H1 (cell line): ENCODE measurements around the gene MYCBP2. TPM values are rescaled to one million over a fixed set of nuclear protein-coding genes. Genes with fewer than 3 reads are reported as not detected.

Source experiments
- JUN ChIP-seq: IDR thresholded peaks from 2 replicates; pipeline ENCODE4 v1.6.1; 2011; ENCODE audit warnings: low read depth, mild to moderate bottlenecking, improper control_type of control experiment, low read length
- polyA plus RNA-seq, 7 experiments: library from polyadenylated mRNA; depleted of rRNA in 3 of 7; stranded (reverse) in 5 of 7; unstranded in 2 of 7; fragments of >200 nt in 5 of 7; fragments of 200-250 nt in 2 of 7; gene quantifications; 1 replicate in 5 of 7; 2 replicates in 1 of 7; 4 replicates in 1 of 7; pipeline versions ENCODE4 v1.2.1 to v1.2.3, GENCODE V29; 2011 to 2013; ENCODE audit warnings: missing spikeins in 2 of 7, mixed read lengths in 2 of 7
- total RNA-seq: library from RNA; stranded (reverse); fragmentation: NEBNext Ultra II Directional; extraction: Animal tissue kit (Norgen Biotek cat#: 25700); gene quantifications from 2 replicates; pipeline ENCODE4 v1.2.1, GENCODE V29; 2021
- TF ChIP-seq, protein P1 (sequence below): fragments of 300-600 bp; sonication (generic); IDR thresholded peaks from 2 replicates; pipeline ENCODE4 v1.7.1; 2012; ENCODE audit warnings: low read length, moderate library complexity, mild to moderate bottlenecking, inconsistent platforms; ENCODE audit not compliant: insufficient replicate concordance

The MYCBP2 gene
- total and polyA plus RNA-seq, 2 of the 8 experiments (the other 6 are each of a cell fraction or from before 2014, with no cell fraction given), result 19.0 to 52.1 TPM

DNA sequence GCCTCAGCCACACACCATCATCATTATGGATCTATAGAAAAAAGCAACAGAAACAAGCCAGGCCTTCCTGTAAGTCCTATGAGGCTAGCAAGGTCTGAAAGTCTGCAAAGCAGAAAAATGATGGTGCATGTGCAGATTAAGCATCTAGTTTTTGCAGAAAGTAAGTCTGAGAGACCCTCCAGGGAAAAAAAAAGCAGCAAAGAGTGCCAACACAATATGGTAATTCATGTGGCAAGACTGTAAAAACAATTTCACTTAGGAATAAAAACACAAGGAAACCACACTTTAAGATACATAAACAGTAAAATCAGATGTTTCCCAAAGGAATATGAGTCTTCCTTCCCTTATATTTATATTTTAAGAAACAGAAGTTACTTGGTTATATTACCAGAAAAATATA lies 187.6 kb downstream of the MYCBP2 start (continued):
- TF ChIP-seq, protein P1, sequence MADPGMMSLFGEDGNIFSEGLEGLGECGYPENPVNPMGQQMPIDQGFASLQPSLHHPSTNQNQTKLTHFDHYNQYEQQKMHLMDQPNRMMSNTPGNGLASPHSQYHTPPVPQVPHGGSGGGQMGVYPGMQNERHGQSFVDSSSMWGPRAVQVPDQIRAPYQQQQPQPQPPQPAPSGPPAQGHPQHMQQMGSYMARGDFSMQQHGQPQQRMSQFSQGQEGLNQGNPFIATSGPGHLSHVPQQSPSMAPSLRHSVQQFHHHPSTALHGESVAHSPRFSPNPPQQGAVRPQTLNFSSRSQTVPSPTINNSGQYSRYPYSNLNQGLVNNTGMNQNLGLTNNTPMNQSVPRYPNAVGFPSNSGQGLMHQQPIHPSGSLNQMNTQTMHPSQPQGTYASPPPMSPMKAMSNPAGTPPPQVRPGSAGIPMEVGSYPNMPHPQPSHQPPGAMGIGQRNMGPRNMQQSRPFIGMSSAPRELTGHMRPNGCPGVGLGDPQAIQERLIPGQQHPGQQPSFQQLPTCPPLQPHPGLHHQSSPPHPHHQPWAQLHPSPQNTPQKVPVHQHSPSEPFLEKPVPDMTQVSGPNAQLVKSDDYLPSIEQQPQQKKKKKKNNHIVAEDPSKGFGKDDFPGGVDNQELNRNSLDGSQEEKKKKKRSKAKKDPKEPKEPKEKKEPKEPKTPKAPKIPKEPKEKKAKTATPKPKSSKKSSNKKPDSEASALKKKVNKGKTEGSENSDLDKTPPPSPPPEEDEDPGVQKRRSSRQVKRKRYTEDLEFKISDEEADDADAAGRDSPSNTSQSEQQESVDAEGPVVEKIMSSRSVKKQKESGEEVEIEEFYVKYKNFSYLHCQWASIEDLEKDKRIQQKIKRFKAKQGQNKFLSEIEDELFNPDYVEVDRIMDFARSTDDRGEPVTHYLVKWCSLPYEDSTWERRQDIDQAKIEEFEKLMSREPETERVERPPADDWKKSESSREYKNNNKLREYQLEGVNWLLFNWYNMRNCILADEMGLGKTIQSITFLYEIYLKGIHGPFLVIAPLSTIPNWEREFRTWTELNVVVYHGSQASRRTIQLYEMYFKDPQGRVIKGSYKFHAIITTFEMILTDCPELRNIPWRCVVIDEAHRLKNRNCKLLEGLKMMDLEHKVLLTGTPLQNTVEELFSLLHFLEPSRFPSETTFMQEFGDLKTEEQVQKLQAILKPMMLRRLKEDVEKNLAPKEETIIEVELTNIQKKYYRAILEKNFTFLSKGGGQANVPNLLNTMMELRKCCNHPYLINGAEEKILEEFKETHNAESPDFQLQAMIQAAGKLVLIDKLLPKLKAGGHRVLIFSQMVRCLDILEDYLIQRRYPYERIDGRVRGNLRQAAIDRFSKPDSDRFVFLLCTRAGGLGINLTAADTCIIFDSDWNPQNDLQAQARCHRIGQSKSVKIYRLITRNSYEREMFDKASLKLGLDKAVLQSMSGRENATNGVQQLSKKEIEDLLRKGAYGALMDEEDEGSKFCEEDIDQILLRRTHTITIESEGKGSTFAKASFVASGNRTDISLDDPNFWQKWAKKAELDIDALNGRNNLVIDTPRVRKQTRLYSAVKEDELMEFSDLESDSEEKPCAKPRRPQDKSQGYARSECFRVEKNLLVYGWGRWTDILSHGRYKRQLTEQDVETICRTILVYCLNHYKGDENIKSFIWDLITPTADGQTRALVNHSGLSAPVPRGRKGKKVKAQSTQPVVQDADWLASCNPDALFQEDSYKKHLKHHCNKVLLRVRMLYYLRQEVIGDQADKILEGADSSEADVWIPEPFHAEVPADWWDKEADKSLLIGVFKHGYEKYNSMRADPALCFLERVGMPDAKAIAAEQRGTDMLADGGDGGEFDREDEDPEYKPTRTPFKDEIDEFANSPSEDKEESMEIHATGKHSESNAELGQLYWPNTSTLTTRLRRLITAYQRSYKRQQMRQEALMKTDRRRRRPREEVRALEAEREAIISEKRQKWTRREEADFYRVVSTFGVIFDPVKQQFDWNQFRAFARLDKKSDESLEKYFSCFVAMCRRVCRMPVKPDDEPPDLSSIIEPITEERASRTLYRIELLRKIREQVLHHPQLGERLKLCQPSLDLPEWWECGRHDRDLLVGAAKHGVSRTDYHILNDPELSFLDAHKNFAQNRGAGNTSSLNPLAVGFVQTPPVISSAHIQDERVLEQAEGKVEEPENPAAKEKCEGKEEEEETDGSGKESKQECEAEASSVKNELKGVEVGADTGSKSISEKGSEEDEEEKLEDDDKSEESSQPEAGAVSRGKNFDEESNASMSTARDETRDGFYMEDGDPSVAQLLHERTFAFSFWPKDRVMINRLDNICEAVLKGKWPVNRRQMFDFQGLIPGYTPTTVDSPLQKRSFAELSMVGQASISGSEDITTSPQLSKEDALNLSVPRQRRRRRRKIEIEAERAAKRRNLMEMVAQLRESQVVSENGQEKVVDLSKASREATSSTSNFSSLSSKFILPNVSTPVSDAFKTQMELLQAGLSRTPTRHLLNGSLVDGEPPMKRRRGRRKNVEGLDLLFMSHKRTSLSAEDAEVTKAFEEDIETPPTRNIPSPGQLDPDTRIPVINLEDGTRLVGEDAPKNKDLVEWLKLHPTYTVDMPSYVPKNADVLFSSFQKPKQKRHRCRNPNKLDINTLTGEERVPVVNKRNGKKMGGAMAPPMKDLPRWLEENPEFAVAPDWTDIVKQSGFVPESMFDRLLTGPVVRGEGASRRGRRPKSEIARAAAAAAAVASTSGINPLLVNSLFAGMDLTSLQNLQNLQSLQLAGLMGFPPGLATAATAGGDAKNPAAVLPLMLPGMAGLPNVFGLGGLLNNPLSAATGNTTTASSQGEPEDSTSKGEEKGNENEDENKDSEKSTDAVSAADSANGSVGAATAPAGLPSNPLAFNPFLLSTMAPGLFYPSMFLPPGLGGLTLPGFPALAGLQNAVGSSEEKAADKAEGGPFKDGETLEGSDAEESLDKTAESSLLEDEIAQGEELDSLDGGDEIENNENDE, result no peak
- no peak for TF ChIP-seq JUN
- TF ChIP-seq, all 59 proteins: peak for 0
